GM10847 (cell line): ENCODE results near the gene RIPOR3.

ENCODE experiments used
- POLR2A ChIP-seq: IDR thresholded peaks from 2 replicates; pipeline ENCODE4 v1.6.1; 2011; ENCODE audit not compliant: insufficient read length; ENCODE audit errors: extremely low read depth

The RIPOR3 gene

GRCh38 chr20:50572938-50573777 is 118.2 kb downstream of the RIPOR3 start:
- TF ChIP-seq POLR2A: no peak

GRCh38 chr20:50571466-50571865 is 119.9 kb downstream of the RIPOR3 start:
- TF ChIP-seq POLR2A: no peak

GRCh38 chr20:50569864-50570836 is 121.2 kb downstream of the RIPOR3 start:
- no peak for TF ChIP-seq POLR2A

GRCh38 chr20:50568549-50568942 is 122.8 kb downstream of the RIPOR3 start:
- no peak for TF ChIP-seq POLR2A

- no peak for TF ChIP-seq POLR2A
Measured at GRCh38 chr20:50567860-50568548, 123.3 kb downstream of the RIPOR3 start.

GRCh38 chr20:50565871-50566270 is 125.5 kb downstream of the RIPOR3 start:
- TF ChIP-seq POLR2A: no peak

- no peak for TF ChIP-seq POLR2A
Measured at GRCh38 chr20:50565383-50565782, 126.0 kb downstream of the RIPOR3 start.

- TF ChIP-seq POLR2A: no peak
Measured at GRCh38 chr20:50563133-50563944, 128.0 kb downstream of the RIPOR3 start.

GRCh38 chr20:50562262-50562701 is 129.1 kb downstream of the RIPOR3 start:
- no peak for TF ChIP-seq POLR2A

GRCh38 chr20:50561379-50562078 is 129.8 kb downstream of the RIPOR3 start:
- no peak for TF ChIP-seq POLR2A

- no peak for TF ChIP-seq POLR2A
Measured at GRCh38 chr20:50560867-50561266, 130.5 kb downstream of the RIPOR3 start.

GRCh38 chr20:50559856-50560638 is 131.3 kb downstream of the RIPOR3 start:
- no peak for TF ChIP-seq POLR2A

- TF ChIP-seq POLR2A: no peak
Measured at GRCh38 chr20:50559149-50559548, 132.2 kb downstream of the RIPOR3 start.
